Stimulated activated CD4-positive, alpha-beta T cell treated with anti-CD3 and anti-CD28 coated beads, Interleukin-4, amount 100 ng/mL, for 24 hours (primary cell): Measurements from ENCODE around the gene IL20.
A peak's percentile ranks its signal among the peaks of the same experiment; 100 is the strongest.

ENCODE experiments used
- DNase-seq: peaks from one replicate; pipeline ENCODE4 v3.0.0-alpha.2; 2020

IL20 gene

GRCh38 chr1:206864939-206865671 is at the start of gene IL20:
TSS of gene IL20 (plus strand) at chr1:206865623. CDS start at chr1:206865853, 230 bp downstream.
- peak; percentile 91 for DNase-seq

GRCh38 chr1:206816390-206817287 is 48.8 kb upstream of the IL20 start:
- DNase-seq, result peak; percentile 48

GRCh38 chr1:206821493-206821892 is 43.9 kb upstream of the IL20 start:
- DNase-seq, result no peak

- no peak for DNase-seq
These were observed 41.7 kb upstream of the IL20 start for GRCh38 chr1:206823727-206824126.

- DNase-seq, result no peak
These were observed 41.1 kb upstream of the IL20 start for GRCh38 chr1:206824331-206824730.

- DNase-seq, result no peak
These were observed 39.0 kb upstream of the IL20 start for GRCh38 chr1:206826394-206826793.

- no peak for DNase-seq
These were observed 37.4 kb upstream of the IL20 start for GRCh38 chr1:206828061-206828460.

GRCh38 chr1:206828765-206829164 is 36.7 kb upstream of the IL20 start:
- no peak for DNase-seq

GRCh38 chr1:206829282-206829681 is 36.1 kb upstream of the IL20 start:
- no peak for DNase-seq

- no peak for DNase-seq
These were observed 35.5 kb upstream of the IL20 start for GRCh38 chr1:206829875-206830274.

- DNase-seq, result no peak
These were observed 33.8 kb upstream of the IL20 start for GRCh38 chr1:206831650-206832049.

- no peak for DNase-seq
These were observed 33.0 kb upstream of the IL20 start for GRCh38 chr1:206832352-206832880.

GRCh38 chr1:206833106-206833680 is 32.2 kb upstream of the IL20 start:
- DNase-seq, result no peak

GRCh38 chr1:206833801-206834200 is 31.6 kb upstream of the IL20 start:
- DNase-seq, result no peak

GRCh38 chr1:206834217-206834616 is 31.2 kb upstream of the IL20 start:
- no peak for DNase-seq

GRCh38 chr1:206834711-206835110 is 30.7 kb upstream of the IL20 start:
- DNase-seq, result no peak

- DNase-seq, result no peak
These were observed 30.2 kb upstream of the IL20 start for GRCh38 chr1:206835186-206835585.

- DNase-seq, result no peak
These were observed 29.3 kb upstream of the IL20 start for GRCh38 chr1:206836111-206836510.

GRCh38 chr1:206839006-206839560 is 26.3 kb upstream of the IL20 start:
- no peak for DNase-seq

GRCh38 chr1:206839857-206840256 is 25.6 kb upstream of the IL20 start:
- no peak for DNase-seq

GRCh38 chr1:206841609-206842323 is 23.7 kb upstream of the IL20 start:
- DNase-seq, result no peak

GRCh38 chr1:206842854-206843253 is 22.6 kb upstream of the IL20 start:
- DNase-seq, result no peak
